Measurements from ENCODE around the gene MVB12B.

DNA sequence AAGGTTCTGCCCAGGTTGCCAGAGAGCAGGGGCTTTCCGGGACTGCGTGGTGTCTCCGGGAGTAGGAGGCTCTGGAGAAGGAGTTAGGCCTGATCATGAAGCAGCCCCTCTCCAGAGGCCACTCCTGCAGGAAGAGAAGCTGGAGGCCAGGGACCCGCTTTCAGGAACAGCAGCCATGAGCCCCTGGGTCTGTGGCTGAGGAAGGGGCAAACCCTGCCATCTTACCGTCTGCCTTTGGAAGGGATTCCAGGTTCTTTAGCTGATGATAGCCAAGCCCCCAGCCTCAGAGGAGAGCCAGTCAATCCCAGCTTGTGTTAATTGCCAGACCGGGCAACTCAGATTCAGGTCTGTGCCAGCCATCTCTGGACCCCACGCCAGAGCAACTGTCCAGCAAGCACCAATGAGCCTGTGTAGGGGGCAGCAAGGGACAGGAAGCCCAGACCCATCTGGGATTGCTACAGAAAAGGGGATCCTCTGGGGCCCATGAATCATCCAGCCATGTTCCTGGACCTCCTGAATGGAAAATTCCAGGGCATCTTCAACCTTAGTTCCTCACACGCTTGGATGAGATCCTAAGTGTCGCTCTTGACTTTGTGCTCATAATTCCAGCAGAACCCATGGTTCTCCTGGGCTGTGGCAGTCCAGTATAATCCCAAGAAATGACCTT, 42.7 kb upstream of the MVB12B start:
- TF ChIP-seq POLR2A (IDR thresholded peaks at IDR 0.05) = no peak
- TF ChIP-seq CTCF (IDR thresholded peaks at IDR 0.05) = no peak
